GM21529 (cell line): ENCODE measurements around the gene CCSER1.

Experiments used
- ATAC-seq: cut with Tn5 transposase; IDR thresholded peaks from one replicate; pipeline ENCODE4 v1.9.1; 2021; ENCODE audit not compliant: unreplicated experiment

Gene CCSER1

GRCh38 chr4:90540536-90540935 lies 413.3 kb downstream of the CCSER1 start:
- no peak for ATAC-seq

- ATAC-seq = no peak
These were observed 415.0 kb downstream of the CCSER1 start for GRCh38 chr4:90542216-90542615.

GRCh38 chr4:90543419-90544170 lies 416.4 kb downstream of the CCSER1 start:
- no peak for ATAC-seq

GRCh38 chr4:90544532-90545045 lies 417.4 kb downstream of the CCSER1 start:
- no peak for ATAC-seq

GRCh38 chr4:90545380-90545779 lies 418.2 kb downstream of the CCSER1 start:
- no peak for ATAC-seq

- peak; percentile 46 for ATAC-seq
These were observed 418.9 kb downstream of the CCSER1 start for GRCh38 chr4:90546114-90546513.

GRCh38 chr4:90570615-90571014 lies 443.4 kb downstream of the CCSER1 start:
- no peak for ATAC-seq

- no peak for ATAC-seq
These were observed 445.8 kb downstream of the CCSER1 start for GRCh38 chr4:90572996-90573395.

GRCh38 chr4:90575371-90575770 lies 448.2 kb downstream of the CCSER1 start:
- no peak for ATAC-seq

- no peak for ATAC-seq
These were observed 453.1 kb downstream of the CCSER1 start for GRCh38 chr4:90580326-90580725.

GRCh38 chr4:90582087-90582486 lies 454.9 kb downstream of the CCSER1 start:
- no peak for ATAC-seq

GRCh38 chr4:90584051-90584450 lies 456.9 kb downstream of the CCSER1 start:
- ATAC-seq = no peak

GRCh38 chr4:90585961-90586360 lies 458.8 kb downstream of the CCSER1 start:
- no peak for ATAC-seq

GRCh38 chr4:90586799-90587198 lies 459.6 kb downstream of the CCSER1 start:
- ATAC-seq = no peak

- no peak for ATAC-seq
These were observed 470.7 kb downstream of the CCSER1 start for GRCh38 chr4:90597927-90598326.

- ATAC-seq = no peak
These were observed 471.5 kb downstream of the CCSER1 start for GRCh38 chr4:90598741-90599140.

GRCh38 chr4:90602726-90603125 lies 475.5 kb downstream of the CCSER1 start:
- no peak for ATAC-seq

- ATAC-seq = no peak
These were observed 476.3 kb downstream of the CCSER1 start for GRCh38 chr4:90603540-90603939.

GRCh38 chr4:90606781-90607180 lies 479.6 kb downstream of the CCSER1 start:
- ATAC-seq = no peak

GRCh38 chr4:90614371-90614770 lies 487.2 kb downstream of the CCSER1 start:
- no peak for ATAC-seq

- ATAC-seq = no peak
These were observed 493.9 kb downstream of the CCSER1 start for GRCh38 chr4:90621080-90621479.

- ATAC-seq = no peak
These were observed 497.6 kb downstream of the CCSER1 start for GRCh38 chr4:90624781-90625180.
